ENCODE results near the gene KITLG. TPM values are rescaled to one million over a fixed set of nuclear protein-coding genes. Genes with fewer than 3 reads are reported as not detected.

Gene KITLG
- total RNA-seq, 2 donors from 2014 or later = 32.8 to 37.1 TPM

- H3K9ac ChIP-seq (ENCODE audit: low read depth in 2 of 2, low read length in 2 of 2) = no peak overlapping the region
- H3K4me3 ChIP-seq = no peak overlapping the region
- TF ChIP-seq, protein P1, sequence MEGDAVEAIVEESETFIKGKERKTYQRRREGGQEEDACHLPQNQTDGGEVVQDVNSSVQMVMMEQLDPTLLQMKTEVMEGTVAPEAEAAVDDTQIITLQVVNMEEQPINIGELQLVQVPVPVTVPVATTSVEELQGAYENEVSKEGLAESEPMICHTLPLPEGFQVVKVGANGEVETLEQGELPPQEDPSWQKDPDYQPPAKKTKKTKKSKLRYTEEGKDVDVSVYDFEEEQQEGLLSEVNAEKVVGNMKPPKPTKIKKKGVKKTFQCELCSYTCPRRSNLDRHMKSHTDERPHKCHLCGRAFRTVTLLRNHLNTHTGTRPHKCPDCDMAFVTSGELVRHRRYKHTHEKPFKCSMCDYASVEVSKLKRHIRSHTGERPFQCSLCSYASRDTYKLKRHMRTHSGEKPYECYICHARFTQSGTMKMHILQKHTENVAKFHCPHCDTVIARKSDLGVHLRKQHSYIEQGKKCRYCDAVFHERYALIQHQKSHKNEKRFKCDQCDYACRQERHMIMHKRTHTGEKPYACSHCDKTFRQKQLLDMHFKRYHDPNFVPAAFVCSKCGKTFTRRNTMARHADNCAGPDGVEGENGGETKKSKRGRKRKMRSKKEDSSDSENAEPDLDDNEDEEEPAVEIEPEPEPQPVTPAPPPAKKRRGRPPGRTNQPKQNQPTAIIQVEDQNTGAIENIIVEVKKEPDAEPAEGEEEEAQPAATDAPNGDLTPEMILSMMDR (IDR thresholded peaks at IDR 0.05) = no peak
- no peaks in the 10 kb centered on the region for H3K36me3 ChIP-seq
- no peaks in the 10 kb centered on the region for H3K27me3 ChIP-seq
- peaks cover 3% of the 10 kb centered on the region for H3K4me1 ChIP-seq
- no peak overlapping the region for H3K27ac ChIP-seq
- intact Hi-C loops (cut with DNase I) = loop anchor here (10.0 kb wide), 1 partner anchor 164 kb away; no protein-coding TSS in a partner anchor
- no peaks in the 10 kb centered on the region for H3K9me3 ChIP-seq
- DNase-seq = no peak
These were observed 10.6 kb upstream of the KITLG start for GRCh38 chr12:88590851-88591250.

- H3K27me3 ChIP-seq = no peaks in the 10 kb centered on the region
- intact Hi-C loops (cut with DNase I) = no loop called here
- DNase-seq = no peak
These were observed 4.8 kb upstream of the KITLG start for GRCh38 chr12:88585077-88585476.

DNA sequence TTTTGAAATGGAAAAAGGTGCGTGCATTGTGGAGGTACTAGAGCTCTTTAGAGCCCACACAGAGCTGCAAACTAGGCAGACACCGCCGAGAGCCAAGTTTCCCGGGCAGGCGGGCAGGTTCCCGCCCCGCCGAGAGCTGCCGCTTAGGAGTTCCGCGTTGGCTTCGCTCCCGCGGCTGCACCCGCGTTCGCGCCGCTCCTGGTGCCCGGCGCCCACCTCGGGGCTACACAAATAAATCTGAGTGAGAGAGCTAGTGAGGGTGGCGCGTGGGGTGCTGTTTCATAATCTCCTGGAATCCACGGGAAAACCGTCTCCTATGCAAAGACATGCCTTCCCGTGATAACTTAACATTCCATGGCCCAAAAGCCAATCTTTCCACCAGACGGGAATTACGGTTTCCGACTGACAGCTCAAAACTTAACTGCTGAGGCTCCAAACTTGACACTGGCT, 645 bp downstream of the KITLG start:
- Histone ChIP-seq H3K4me3 (peak overlapping the region; percentile 83), H3K4me1 (no peaks in the 10 kb centered on the region), H3K9me3 (no peaks in the 10 kb centered on the region), H3K27ac (peak overlapping the region; percentile 88), H3K27me3 (no peaks in the 10 kb centered on the region), H3K9ac (ENCODE audit: low read depth in 2 of 2, low read length in 2 of 2) (peak overlapping the region; percentile 53 to 72), H3K36me3 (no peaks in the 10 kb centered on the region)
- TF ChIP-seq, protein P1 (IDR thresholded peaks at IDR 0.05) = no peak
- peak; percentile 67 for DNase-seq
- intact Hi-C loops (cut with DNase I) = loop anchor here (5.0 to 10.0 kb wide), 3 partner anchors 255 to 435 kb away; partner anchors contain the start of genes CEP290 and TMTC3

More at GRCh38 chr12:88585077-88585476, 4.8 kb upstream of the KITLG start:
- H3K9me3 ChIP-seq = no peaks in the 10 kb centered on the region
- TF ChIP-seq, protein P1 (IDR thresholded peaks at IDR 0.05) = no peak
- no peak overlapping the region for H3K27ac ChIP-seq
- H3K9ac ChIP-seq (ENCODE audit: low read depth in 2 of 2, low read length in 2 of 2) = no peak overlapping the region
- H3K4me1 ChIP-seq = no peaks in the 10 kb centered on the region
- H3K36me3 ChIP-seq = no peaks in the 10 kb centered on the region
- no peak overlapping the region for H3K4me3 ChIP-seq

DNA sequence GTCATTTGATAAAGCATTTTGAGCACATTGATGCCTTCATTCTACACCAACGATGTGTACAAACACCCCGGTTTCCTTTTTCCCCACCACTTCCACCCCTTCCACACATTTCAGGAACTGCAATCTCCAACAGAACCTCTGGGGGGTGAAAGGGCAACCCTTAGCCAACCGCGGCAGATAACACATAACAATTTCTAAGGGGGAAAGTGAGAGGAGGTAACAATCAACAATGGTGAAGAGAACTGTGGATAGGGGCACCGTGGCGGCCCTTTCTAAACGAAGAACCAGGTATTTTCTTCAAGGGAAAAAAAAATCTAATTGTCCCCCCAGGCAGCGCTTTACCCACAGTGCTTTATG, 1.1 kb downstream of the KITLG start:
- peak overlapping the region; percentile 83 for H3K4me3 ChIP-seq
- peak overlapping the region; percentile 88 for H3K27ac ChIP-seq
- peak; percentile 78 for DNase-seq
- no peaks in the 10 kb centered on the region for H3K9me3 ChIP-seq
- no peaks in the 10 kb centered on the region for H3K36me3 ChIP-seq
- intact Hi-C loops (cut with DNase I) = loop anchor here (10.0 kb wide), 2 partner anchors 254 to 434 kb away; partner anchors contain the start of genes CEP290 and TMTC3
- H3K4me1 ChIP-seq = no peaks in the 10 kb centered on the region
- H3K9ac ChIP-seq (ENCODE audit: low read depth in 2 of 2, low read length in 2 of 2) = peak overlapping the region; percentile 53 to 72
- no peaks in the 10 kb centered on the region for H3K27me3 ChIP-seq
- TF ChIP-seq, protein P1 (IDR thresholded peaks at IDR 0.05) = peak; percentile 37

- Histone ChIP-seq H3K27me3 (no peaks in the 10 kb centered on the region), H3K9me3 (no peaks in the 10 kb centered on the region), H3K4me3 (peak overlapping the region; percentile 83), H3K9ac (ENCODE audit: low read depth in 2 of 2, low read length in 2 of 2) (peak overlapping the region; percentile 28 to 53), H3K36me3 (no peaks in the 10 kb centered on the region), H3K27ac (peak overlapping the region; percentile 88), H3K4me1 (no peaks in the 10 kb centered on the region)
- TF ChIP-seq, protein P1 (IDR thresholded peaks at IDR 0.05) = no peak
- no peak for DNase-seq
- intact Hi-C loops (cut with DNase I) = loop anchor here (10.0 kb wide), 2 partner anchors 254 to 434 kb away; partner anchors contain the start of genes CEP290 and TMTC3
These were observed 1.8 kb downstream of the KITLG start for GRCh38 chr12:88578276-88579160.
